Mesenteric fat pad (tissue), 1 donor: Measurements from ENCODE around the gene TDRD10. TPM values are rescaled to one million over a fixed set of nuclear protein-coding genes. Genes with fewer than 3 reads are reported as not detected.

Experiments used
- DNase-seq: peaks from one replicate; pipeline ENCODE4 v3.0.0-alpha.2; 2020; ENCODE audit warnings: low spot score
- total RNA-seq: library from RNA; stranded (reverse); fragmentation: NEBNext Ultra II Directional; extraction: Animal tissue kit (Norgen Biotek cat#: 25700); gene quantifications from one replicate; pipeline ENCODE4 v1.2.1, GENCODE V29; 2021
- donor health status: DM: yes; HTN: yes; CAD: no.

Gene TDRD10
- total RNA-seq, 1 donor from 2014 or later: 7.2 TPM

GRCh38 chr1:154551474-154551873 lies 49.5 kb downstream of the TDRD10 start:
- no peak for DNase-seq

GRCh38 chr1:154552036-154552435 lies 50.0 kb downstream of the TDRD10 start:
- no peak for DNase-seq

- DNase-seq: no peak
Observed at GRCh38 chr1:154553056-154554030, 51.3 kb downstream of the TDRD10 start.

- DNase-seq: no peak
Observed at GRCh38 chr1:154556422-154556821, 54.4 kb downstream of the TDRD10 start.

- no peak for DNase-seq
Observed at GRCh38 chr1:154557248-154557938, 55.4 kb downstream of the TDRD10 start.

GRCh38 chr1:154557939-154558719 lies 56.1 kb downstream of the TDRD10 start, which contains the start of gene UBE2Q1:
Gene UBE2Q1, minus strand, starts transcription at chr1:154558662. Its CDS starts 109 bp downstream, at chr1:154558553.
- peak; percentile 92 for DNase-seq

- DNase-seq: peak; percentile 99
Observed at GRCh38 chr1:154558720-154559465, 56.9 kb downstream of the TDRD10 start.

GRCh38 chr1:154559466-154560044 lies 57.5 kb downstream of the TDRD10 start:
- DNase-seq: no peak

GRCh38 chr1:154565876-154566275 lies 63.9 kb downstream of the TDRD10 start:
- DNase-seq: no peak

GRCh38 chr1:154567386-154568156 lies 65.6 kb downstream of the TDRD10 start, which contains the start of gene CHRNB2:
Gene CHRNB2, plus strand, starts transcription at chr1:154567778. Its CDS starts 267 bp downstream, at chr1:154568045.
- peak; percentile 90 for DNase-seq

GRCh38 chr1:154568157-154568815 lies 66.3 kb downstream of the TDRD10 start:
- DNase-seq: no peak

- DNase-seq: peak; percentile 85
Observed at GRCh38 chr1:154571244-154571963, 69.4 kb downstream of the TDRD10 start.

- peak; percentile 81 for DNase-seq
Observed at GRCh38 chr1:154571964-154572288, 69.9 kb downstream of the TDRD10 start.

GRCh38 chr1:154572468-154573167 lies 70.6 kb downstream of the TDRD10 start:
- no peak for DNase-seq

GRCh38 chr1:154573168-154573510 lies 71.1 kb downstream of the TDRD10 start:
- no peak for DNase-seq

- no peak for DNase-seq
Observed at GRCh38 chr1:154574716-154575115, 72.7 kb downstream of the TDRD10 start.

GRCh38 chr1:154575147-154575927 lies 73.3 kb downstream of the TDRD10 start:
- DNase-seq: no peak
